GM20000 (cell line): ENCODE data around the gene SEC14L3.

ENCODE experiments used
- DNase-seq: peaks from one replicate; pipeline ENCODE4 v3.0.0; 2012; ENCODE audit warnings: low spot score
- CTCF ChIP-seq: IDR thresholded peaks from 2 replicates; pipeline ENCODE4 v1.5.1; 2012; ENCODE audit warnings: mild to moderate bottlenecking, control low read depth; ENCODE audit errors: extremely low read depth, missing control alignments

SEC14L3 gene

GRCh38 chr22:30414525-30415047 is 57.2 kb downstream of the SEC14L3 start:
- no peak for DNase-seq
- no peak for TF ChIP-seq CTCF

GRCh38 chr22:30413745-30414524 is 57.9 kb downstream of the SEC14L3 start:
- TF ChIP-seq CTCF: no peak
- no peak for DNase-seq

- TF ChIP-seq CTCF: no peak
- no peak for DNase-seq
Measured at GRCh38 chr22:30413001-30413400, 58.8 kb downstream of the SEC14L3 start.

GRCh38 chr22:30411780-30412179 is 60.0 kb downstream of the SEC14L3 start:
- no peak for DNase-seq
- TF ChIP-seq CTCF: no peak
